Endothelial cell (in vitro differentiated cells): Measurements from ENCODE around the gene EXOC1. TPM values are rescaled to one million over a fixed set of nuclear protein-coding genes. Genes with fewer than 3 reads are reported as not detected.
"Not testable (repeated sequence)": the region's sequence is repeated elsewhere in the genome, so short reads cannot be mapped to it uniquely, and the experiment has no call there.

Source experiments
- DNase-seq: peaks from one replicate; pipeline ENCODE4 v3.0.0; 2021; ENCODE audit warnings: low spot score
- H3K27ac Mint-ChIP-seq: one replicate; pipeline ENCODE4 v1.8.0; 2021; ENCODE audit warnings: mixed read lengths, inconsistent platforms; ENCODE audit not compliant: unreplicated experiment
- H3K27me3 Mint-ChIP-seq: one replicate; pipeline ENCODE4 v1.8.0; 2021; ENCODE audit warnings: mild to moderate bottlenecking, moderate library complexity, mixed read lengths, inconsistent platforms; ENCODE audit not compliant: unreplicated experiment
- H3K36me3 Mint-ChIP-seq: one replicate; pipeline ENCODE4 v1.8.0; 2021; ENCODE audit warnings: mild to moderate bottlenecking, low read depth, mixed read lengths, inconsistent platforms; ENCODE audit not compliant: unreplicated experiment
- H3K4me1 Mint-ChIP-seq: one replicate; pipeline ENCODE4 v1.8.0; 2021; ENCODE audit warnings: mild to moderate bottlenecking, mixed read lengths, inconsistent platforms; ENCODE audit not compliant: unreplicated experiment
- H3K4me3 Mint-ChIP-seq: one replicate; pipeline ENCODE4 v1.8.0; 2021; ENCODE audit warnings: mild to moderate bottlenecking, mixed read lengths, inconsistent platforms; ENCODE audit not compliant: unreplicated experiment
- H3K9me3 Mint-ChIP-seq: one replicate; pipeline ENCODE4 v1.8.0; 2021; ENCODE audit warnings: mixed read lengths, inconsistent platforms; ENCODE audit not compliant: unreplicated experiment
- CTCF ChIP-seq: fragments of 200-600 bp; sonication (generic); IDR thresholded peaks from one replicate; pipeline ENCODE4 v1.5.0; 2021; ENCODE audit warnings: antibody characterized with exemption; ENCODE audit not compliant: unreplicated experiment
- total RNA-seq: library from RNA; stranded (reverse); fragmentation: NEBNext Ultra II Directional; extraction: Animal tissue kit (Norgen Biotek cat#: 25700); gene quantifications from one replicate; pipeline ENCODE4 v1.2.1, GENCODE V29; 2021; ENCODE audit not compliant: unreplicated experiment

Gene EXOC1
- total RNA-seq, 1 donor from 2014 or later, result 38.7 TPM

DNA sequence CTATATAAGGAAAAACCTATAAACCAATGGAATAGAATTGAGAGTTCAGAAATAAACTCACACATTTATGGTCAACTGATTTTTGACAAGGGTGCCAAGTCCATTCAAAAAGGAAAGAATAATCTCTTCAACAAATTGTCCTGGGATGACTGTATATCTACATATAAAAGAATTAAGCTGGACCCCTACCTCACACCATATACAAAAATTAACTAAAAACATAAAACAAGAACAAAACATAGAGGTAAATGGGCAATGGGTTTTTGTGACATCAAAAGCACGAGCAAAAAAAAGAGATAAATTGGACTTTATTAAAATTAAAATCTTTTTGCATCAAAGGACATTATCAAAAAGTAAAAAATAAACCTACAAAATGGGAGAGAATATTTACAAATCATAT is 15.5 kb upstream of the EXOC1 start:
- DNase-seq, result no peak
- Mint-ChIP-seq H3K36me3 (no peaks in the 10 kb centered on the region), H3K9me3 (no peaks in the 10 kb centered on the region), H3K4me1 (no peaks in the 10 kb centered on the region), H3K4me3 (no peak overlapping the region), H3K27me3 (peaks cover 2% of the 10 kb centered on the region), H3K27ac (no peak overlapping the region)
- TF ChIP-seq CTCF, result no peak

GRCh38 chr4:55838356-55838755 is 15.1 kb upstream of the EXOC1 start:
- no peaks in the 10 kb centered on the region for H3K4me1 Mint-ChIP-seq
- DNase-seq, result no peak

DNA sequence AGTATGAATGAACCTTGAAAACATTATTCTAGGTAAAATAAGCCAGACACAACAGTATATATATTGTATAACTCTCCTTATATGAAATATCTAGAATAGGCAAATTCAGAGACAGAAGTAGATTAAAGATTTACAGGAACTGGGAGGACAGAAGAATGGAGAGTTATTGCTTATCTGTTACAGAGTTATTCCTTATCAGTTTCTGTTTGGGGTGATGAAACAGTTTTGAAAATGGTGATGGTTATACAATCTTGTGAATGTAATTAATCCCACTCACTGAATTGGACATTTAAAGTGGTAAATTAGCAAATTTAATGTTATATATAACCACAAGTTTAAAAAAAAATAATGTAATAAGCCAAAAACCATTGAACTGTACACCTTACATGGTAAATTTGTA is 14.5 kb upstream of the EXOC1 start:
- Mint-ChIP-seq H3K36me3 (no peaks in the 10 kb centered on the region), H3K27me3 (peaks cover 2% of the 10 kb centered on the region), H3K27ac (no peak overlapping the region), H3K9me3 (no peaks in the 10 kb centered on the region), H3K4me3 (no peak overlapping the region), H3K4me1 (no peaks in the 10 kb centered on the region)
- TF ChIP-seq CTCF, result no peak
- no peak for DNase-seq

More at GRCh38 chr4:55838356-55838755, 15.1 kb upstream of the EXOC1 start:
- Mint-ChIP-seq H3K4me3 (no peak overlapping the region), H3K27ac (no peak overlapping the region), H3K27me3 (peaks cover 2% of the 10 kb centered on the region), H3K9me3 (no peaks in the 10 kb centered on the region), H3K36me3 (no peaks in the 10 kb centered on the region)
- no peak for TF ChIP-seq CTCF

DNA sequence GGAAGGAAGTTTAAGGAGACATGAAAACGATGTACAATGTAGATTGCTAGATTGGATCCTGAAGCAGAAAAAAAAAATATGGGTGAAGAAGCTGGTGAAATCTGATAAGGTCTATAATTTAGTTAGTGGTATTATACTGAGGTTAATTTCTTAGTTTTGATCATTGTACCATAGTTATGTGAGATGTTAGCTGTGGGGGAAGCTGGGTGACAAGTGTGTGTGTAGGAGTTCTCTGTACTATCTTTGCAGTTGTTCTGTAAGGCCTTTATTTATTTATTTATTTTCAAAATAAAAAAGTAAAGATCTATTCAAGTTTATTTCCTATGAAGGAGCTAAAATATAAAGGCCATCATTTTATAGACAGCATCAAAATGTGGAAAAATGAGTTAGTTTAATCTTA is 12.5 kb upstream of the EXOC1 start:
- no peaks in the 10 kb centered on the region for H3K36me3 Mint-ChIP-seq
- H3K9me3 Mint-ChIP-seq, result no peaks in the 10 kb centered on the region
- H3K4me3 Mint-ChIP-seq, result no peak overlapping the region
- peaks cover 6% of the 10 kb centered on the region for H3K27me3 Mint-ChIP-seq
- no peak overlapping the region for H3K27ac Mint-ChIP-seq
- no peaks in the 10 kb centered on the region for H3K4me1 Mint-ChIP-seq
- no peak for DNase-seq
- no peak for TF ChIP-seq CTCF

DNA sequence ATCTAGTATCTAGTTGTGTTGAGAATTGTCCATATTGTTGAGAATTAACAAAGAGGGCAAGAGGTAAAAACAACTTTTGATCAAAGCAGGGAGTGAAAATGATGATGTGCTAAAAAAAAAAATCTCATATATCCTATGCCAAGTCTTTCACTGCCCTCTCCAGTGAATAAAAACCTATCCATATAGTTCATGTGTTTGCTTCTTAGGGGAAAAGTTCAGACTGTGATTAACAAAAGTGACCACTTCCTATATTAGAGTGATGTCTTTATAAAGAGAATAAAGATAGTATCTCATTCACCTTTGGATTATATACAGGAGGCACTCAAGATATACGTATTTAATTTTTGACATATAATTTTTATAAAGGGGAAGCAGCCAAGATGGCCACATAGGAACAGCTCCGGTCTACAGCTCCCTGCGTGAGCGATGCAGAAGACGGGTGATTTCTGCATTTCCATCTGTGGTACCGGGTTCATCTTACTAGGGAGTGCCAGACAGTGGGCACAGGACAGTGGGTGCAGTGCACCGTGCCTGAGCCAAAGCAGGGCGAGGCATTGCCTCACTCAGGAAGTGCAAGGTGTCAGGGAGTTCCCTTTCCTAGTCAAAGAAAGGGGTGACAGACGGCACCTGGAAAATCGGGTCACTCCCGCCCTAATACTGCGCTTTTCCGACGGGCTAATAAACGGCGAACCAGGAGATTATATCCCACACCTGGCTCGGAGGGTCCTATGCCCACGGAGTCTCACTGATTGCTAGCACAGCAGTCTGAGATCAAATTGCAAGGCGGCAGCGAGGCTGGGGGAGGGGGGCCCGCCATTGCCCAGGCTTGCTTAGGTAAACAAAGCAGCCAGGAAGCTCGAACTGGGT is 11.8 kb upstream of the EXOC1 start:
- H3K27me3 Mint-ChIP-seq, H3K4me1 Mint-ChIP-seq, DNase-seq, H3K36me3 Mint-ChIP-seq, H3K9me3 Mint-ChIP-seq, H3K4me3 Mint-ChIP-seq, H3K27ac Mint-ChIP-seq: not testable (repeated sequence)

GRCh38 chr4:55842312-55842711 is 11.1 kb upstream of the EXOC1 start:
- not testable (repeated sequence) for H3K27me3 Mint-ChIP-seq, H3K9me3 Mint-ChIP-seq, H3K36me3 Mint-ChIP-seq, DNase-seq, H3K27ac Mint-ChIP-seq, H3K4me3 Mint-ChIP-seq, H3K4me1 Mint-ChIP-seq
